A549 treated with ZK216348 at 1 μM for 4 hours (cell line): ENCODE measurements around the gene KLHDC9. TPM values are rescaled to one million over a fixed set of nuclear protein-coding genes. Genes with fewer than 3 reads are reported as not detected.

Experiments used
- total RNA-seq: library from RNA; stranded (reverse); fragments of 200-300 nt; extraction: Qiagen RNA extraction; gene quantifications from 5 replicates; pipeline ENCODE4 v1.2.3, GENCODE V29; 2022; ENCODE audit warnings: low read depth

The KLHDC9 gene, protein sequence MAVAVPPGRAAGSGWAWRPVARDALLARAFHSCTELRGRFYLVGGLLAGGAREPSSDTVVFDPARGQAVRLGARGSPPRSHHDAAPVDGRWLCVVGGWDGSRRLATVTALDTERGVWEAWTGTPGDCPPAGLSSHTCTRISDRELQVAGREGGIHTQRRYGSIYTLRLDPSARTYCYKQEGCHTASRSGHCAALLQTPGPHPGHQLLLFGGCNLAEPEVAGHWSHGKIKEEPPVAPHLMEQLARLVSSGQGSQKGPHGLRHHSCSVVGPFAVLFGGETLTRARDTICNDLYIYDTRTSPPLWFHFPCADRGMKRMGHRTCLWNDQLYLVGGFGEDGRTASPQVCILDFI
- 1.1 to 2.2 TPM (median 2.0 TPM) in 5 replicates for total RNA-seq

DNA sequence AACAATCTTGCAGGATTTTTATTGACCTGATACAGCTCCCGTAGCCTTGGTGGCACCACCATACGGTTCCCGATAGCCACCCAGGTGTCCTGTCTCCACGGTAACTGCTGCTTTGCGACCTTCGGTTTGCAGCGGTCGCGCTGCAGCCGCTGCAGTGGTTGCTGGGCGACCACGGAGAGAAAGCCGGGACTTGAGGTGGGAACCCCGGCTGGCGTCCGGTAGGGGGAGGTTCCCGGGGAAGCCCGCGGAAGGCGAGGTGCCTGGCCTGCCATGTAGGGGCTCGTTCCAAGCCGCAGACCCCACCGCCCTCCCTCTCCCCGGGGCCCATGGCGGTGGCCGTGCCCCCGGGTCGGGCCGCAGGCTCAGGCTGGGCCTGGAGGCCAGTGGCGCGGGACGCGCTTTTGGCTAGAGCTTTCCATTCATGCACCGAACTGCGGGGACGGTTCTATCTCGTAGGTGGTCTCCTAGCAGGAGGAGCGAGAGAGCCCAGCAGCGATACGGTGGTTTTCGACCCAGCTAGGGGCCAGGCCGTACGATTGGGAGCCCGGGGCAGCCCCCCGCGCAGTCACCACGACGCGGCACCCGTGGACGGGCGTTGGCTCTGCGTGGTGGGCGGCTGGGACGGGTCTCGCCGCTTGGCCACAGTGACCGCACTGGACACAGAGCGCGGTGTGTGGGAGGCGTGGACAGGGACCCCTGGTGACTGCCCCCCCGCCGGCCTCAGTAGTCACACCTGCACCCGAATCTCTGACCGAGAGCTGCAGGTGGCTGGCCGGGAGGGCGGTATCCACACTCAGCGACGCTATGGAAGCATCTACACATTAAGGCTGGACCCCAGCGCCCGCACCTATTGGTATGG, at the start of gene KLHDC9:
Gene KLHDC9 (plus strand): TSS at position 152 of the 859 bp plus-strand sequence. CDS start 175 bp downstream, at position 327.

DNA sequence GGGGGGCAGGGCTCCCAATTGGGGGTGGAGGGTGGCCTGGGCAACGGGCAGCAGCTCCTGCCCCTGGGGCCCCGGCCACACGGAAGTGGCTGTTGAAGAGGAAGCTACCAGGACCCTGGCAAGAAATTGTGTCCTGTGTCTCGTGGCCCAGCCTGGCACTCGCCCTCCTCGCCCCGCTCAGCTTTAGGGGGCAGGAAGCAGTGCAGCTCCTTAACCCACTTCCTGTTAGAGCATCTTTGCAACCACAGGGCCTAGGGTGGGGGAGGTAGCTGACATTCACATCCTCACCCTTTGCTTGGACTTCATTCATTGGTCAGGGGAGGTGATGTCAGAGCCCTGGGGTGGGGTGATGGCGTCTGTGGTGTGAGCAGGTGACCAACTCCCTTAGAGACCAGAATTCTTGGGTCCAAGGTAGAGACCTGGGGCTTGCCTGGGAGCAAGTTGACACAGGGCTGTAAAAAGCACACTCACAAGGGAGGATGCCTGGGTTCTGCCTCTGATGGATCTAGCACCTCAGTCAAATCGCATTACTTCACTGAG, 28.4 kb upstream of the KLHDC9 start, which contains the start of gene ARHGAP30:
Gene ARHGAP30 (minus strand): TSS at position 161 of the 540 bp plus-strand sequence. CDS start 267 bp downstream, outside the sequence.

DNA sequence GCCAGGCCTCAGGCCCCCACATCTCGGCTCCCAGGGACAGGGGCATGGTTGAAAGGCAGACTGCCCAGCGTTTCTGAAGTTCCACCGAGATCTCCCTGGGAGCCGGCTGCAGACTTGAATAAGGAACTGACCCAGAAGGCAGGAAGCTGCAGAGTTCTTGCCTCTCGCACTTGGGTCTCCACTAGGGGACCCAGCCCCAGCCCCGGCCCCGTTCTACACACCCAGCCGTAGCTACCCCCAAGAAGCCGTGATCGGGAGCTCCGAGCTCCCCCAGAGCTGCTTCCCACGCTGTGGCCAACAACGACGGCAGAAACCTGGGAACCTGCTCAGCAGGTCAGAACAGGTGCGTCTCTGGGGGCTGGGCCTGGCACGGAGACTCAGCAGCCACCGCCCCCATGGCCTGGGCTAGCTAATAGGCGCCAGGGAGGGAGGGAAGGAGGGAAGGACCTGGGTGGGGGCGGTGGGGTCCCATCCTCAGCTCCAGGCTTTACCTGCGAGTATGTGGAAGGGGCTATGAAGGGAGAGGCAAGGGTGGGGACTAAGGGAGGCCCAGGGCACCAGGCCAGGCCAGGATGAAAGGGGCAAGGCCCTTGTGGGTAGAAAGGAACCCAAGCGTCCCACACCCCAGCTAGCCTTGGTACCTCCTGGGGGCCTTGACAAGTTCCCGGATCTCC, 8.8 kb upstream of the KLHDC9 start, which contains the start of gene NECTIN4:
Gene NECTIN4 (minus strand): TSS at position 308 of the 674 bp plus-strand sequence. CDS start 262 bp downstream, at position 46.

DNA sequence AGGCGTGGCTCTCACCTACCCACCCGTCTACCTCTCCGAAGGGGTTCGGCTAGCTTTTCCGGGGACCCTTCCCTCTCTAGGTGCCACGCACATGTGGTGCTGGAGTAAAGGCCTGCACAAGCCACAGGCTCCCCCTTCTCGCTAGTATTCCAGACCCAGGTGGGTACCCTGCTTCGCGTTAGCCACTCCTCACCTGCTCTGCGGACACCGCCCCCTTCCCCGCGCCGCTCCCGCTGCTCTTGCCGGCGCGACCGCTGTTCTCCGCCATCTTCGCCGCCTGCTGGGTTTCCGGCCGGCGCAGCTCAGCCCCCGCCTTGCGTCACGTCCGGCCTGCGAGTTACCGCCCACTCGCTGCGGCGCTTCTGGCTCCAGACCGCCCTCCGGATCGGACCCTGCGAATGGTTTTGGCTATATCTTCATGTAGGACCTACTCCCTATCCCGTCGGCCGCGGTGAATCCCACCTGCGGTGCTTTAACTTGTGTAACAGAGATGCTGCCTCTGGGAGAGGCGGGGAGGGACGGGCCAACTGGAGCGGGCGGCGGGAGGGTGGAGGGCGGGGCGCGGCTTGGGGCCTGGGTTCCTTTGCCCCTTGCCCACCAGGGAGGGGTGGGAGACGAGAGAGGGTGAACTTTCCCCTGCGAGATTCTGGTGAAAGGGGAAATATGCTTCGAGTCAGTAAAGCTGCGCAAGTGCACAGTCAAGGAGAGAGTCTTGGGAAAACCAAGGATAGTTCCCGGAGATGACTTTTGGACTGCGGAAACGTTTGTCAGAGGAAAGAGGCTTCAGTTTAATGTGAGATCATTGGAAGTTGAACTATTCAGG, 19.8 kb downstream of the KLHDC9 start, which contains the start of the genes NIT1 and PFDN2:
Gene NIT1 (plus strand): TSS at position 347 of the 823 bp plus-strand sequence. CDS start 72 bp downstream, at position 419.
Gene PFDN2 (minus strand): TSS at position 279 of the 823 bp plus-strand sequence. CDS start 11 bp downstream, at position 268.

DNA sequence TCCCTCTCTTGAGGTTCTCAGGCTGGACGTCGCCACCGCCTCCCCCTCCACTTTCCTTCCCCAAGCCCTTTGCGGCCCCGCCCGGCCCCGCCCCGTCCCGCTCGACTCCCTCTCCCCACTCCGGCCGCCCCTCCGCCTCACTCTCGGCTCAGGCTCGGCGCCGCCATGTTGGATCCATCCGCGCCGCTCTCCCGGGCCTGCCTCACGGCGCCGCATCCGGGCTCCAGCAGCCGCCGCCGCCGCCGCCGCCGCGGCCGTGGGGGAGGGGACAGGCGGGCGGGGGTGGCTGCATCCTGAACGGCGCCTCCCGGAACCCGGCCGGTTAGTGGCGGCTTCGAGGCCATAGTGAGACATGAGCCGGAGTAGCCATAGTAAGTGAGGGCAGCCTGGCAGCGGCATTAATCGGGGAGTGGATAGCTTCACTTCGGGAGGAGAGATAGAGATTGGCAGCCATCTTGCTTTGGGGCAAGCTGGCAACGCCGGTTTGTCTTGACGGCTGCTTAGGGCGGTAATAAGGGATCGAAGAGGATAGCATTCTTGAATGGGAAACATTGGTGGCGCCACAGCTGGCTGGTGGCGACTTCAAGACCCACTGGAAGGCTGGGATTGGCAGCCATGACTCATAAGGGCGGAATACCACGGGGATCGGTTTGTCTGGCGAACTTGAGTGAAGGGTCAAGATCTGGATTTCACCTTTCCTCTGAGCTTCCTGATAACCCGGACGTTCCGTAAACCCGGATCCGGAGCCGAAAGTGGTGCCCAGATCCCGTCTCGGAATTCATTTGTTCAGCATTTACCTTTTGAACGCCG, 34.5 kb downstream of the KLHDC9 start, which contains the start of gene DEDD:
Gene DEDD (minus strand): TSS at position 258 of the 810 bp plus-strand sequence. CDS start 8,205 bp downstream, outside the sequence.

Other genes with a start within 250 kb of the KLHDC9 start
- not detected in 5 replicates for gene CD244, start 235.5 kb upstream of the KLHDC9 start, total RNA-seq
- gene ITLN1, start 213.2 kb upstream of the KLHDC9 start, total RNA-seq = not detected in 5 replicates
- 0.14 to 1.1 TPM (median 0.36 TPM) in 5 replicates for gene ITLN2, start 143.6 kb upstream of the KLHDC9 start, total RNA-seq
- 43.1 to 66.6 TPM (median 47.2 TPM) in 5 replicates for gene F11R, start 77.2 kb upstream of the KLHDC9 start, total RNA-seq
- 0.49 to 0.78 TPM (median 0.67 TPM) in 4 of 5 replicates, not detected in the other for gene TSTD1, start 59.4 kb upstream of the KLHDC9 start, total RNA-seq
- 45.3 to 50.5 TPM (median 49.9 TPM) in 5 replicates for gene USF1, start 52.4 kb upstream of the KLHDC9 start, total RNA-seq
- 0.06 to 0.19 TPM (median 0.08 TPM) in 5 replicates for gene ARHGAP30, start 28.5 kb upstream of the KLHDC9 start, total RNA-seq
- 0.81 to 2.9 TPM (median 2.0 TPM) in 5 replicates for gene NECTIN4, start 8.8 kb upstream of the KLHDC9 start, total RNA-seq
- gene PFDN2, start 19.7 kb downstream of the KLHDC9 start, total RNA-seq = 106 to 128 TPM (median 117 TPM) in 5 replicates
- 23.3 to 38.9 TPM (median 30.2 TPM) in 5 replicates for gene NIT1, start 19.7 kb downstream of the KLHDC9 start, total RNA-seq
- 24.5 to 35.9 TPM (median 32.3 TPM) in 5 replicates for gene DEDD, start 34.3 kb downstream of the KLHDC9 start, total RNA-seq
- gene UFC1, start 55.6 kb downstream of the KLHDC9 start, total RNA-seq = 85.4 to 154 TPM (median 93.0 TPM) in 5 replicates
- 15.0 to 24.1 TPM (median 20.5 TPM) in 5 replicates for gene USP21, start 61.1 kb downstream of the KLHDC9 start, total RNA-seq
- 10.7 to 19.4 TPM (median 16.6 TPM) in 5 replicates for gene PPOX, start 68.1 kb downstream of the KLHDC9 start, total RNA-seq
- gene B4GALT3, start 79.1 kb downstream of the KLHDC9 start, total RNA-seq = 18.3 to 28.9 TPM (median 25.6 TPM) in 5 replicates
- gene ADAMTS4, start 100.7 kb downstream of the KLHDC9 start, total RNA-seq = 0.02 TPM in 1 of 5 replicates, not detected in the others
- 79.0 to 87.4 TPM (median 84.3 TPM) in 5 replicates for gene NDUFS2, start 104.0 kb downstream of the KLHDC9 start, total RNA-seq
- 0.70 TPM in 1 of 5 replicates, not detected in the others for gene FCER1G, start 116.9 kb downstream of the KLHDC9 start, total RNA-seq
- gene APOA2, start 125.3 kb downstream of the KLHDC9 start, total RNA-seq = not detected in 5 replicates
- 9.5 to 12.8 TPM (median 11.3 TPM) in 5 replicates for gene TOMM40L, start 127.7 kb downstream of the KLHDC9 start, total RNA-seq
- gene NR1I3, start 139.8 kb downstream of the KLHDC9 start, total RNA-seq = not detected in 5 replicates
- 0.11 TPM in 1 of 5 replicates, not detected in the others for gene PCP4L1, start 160.4 kb downstream of the KLHDC9 start, total RNA-seq
- gene MPZ, start 211.6 kb downstream of the KLHDC9 start, total RNA-seq = 0.21 to 0.57 TPM (median 0.45 TPM) in 4 of 5 replicates, not detected in the other
- gene SDHC, start 216.0 kb downstream of the KLHDC9 start, total RNA-seq = 236 to 252 TPM (median 244 TPM) in 5 replicates